GM12878 (cell line): ENCODE data around the gene PI4KA.

Source experiments
- CHD4 ChIP-seq: fragments of 200-600 bp; sonication (generic); IDR thresholded peaks from 2 replicates; pipeline ENCODE4 v1.6.1; 2016; ENCODE audit warnings: mild to moderate bottlenecking
- CTCF ChIP-seq, 3 experiments: IDR thresholded peaks in 2 of 3; conservative IDR thresholded peaks in 1 of 3; 2 replicates each; pipeline ENCODE4 v1.5.1; 2011; ENCODE audit warnings: low read depth in 3 of 3, low read length in 3 of 3, mild to moderate bottlenecking in 3 of 3, control low read depth in 2 of 3, moderate library complexity in 2 of 3, inconsistent platforms in 1 of 3, mixed read lengths in 1 of 3; ENCODE audit not compliant: control insufficient read depth in 2 of 3, insufficient read depth in 1 of 3; ENCODE audit errors: extremely low read depth in 1 of 3
- DPF2 ChIP-seq: fragments of 450-650 bp; IDR thresholded peaks from 2 replicates; pipeline ENCODE4 v1.6.1; 2017; ENCODE audit warnings: mild to moderate bottlenecking
- EP300 ChIP-seq, 2 experiments: fragments of 150-350 bp in 1 of 2; IDR thresholded peaks; 2 replicates each; pipeline ENCODE4 v1.6.1; 2011 to 2012; ENCODE audit warnings: low read depth in 2 of 2, low read length in 2 of 2, borderline replicate concordance in 1 of 2, improper control_type of control experiment in 1 of 2, inconsistent platforms in 1 of 2; ENCODE audit not compliant: control insufficient read depth in 1 of 2
- POLR2A ChIP-seq: IDR thresholded peaks from 2 replicates; pipeline ENCODE4 v1.6.1; 2011; ENCODE audit warnings: low read depth, mild to moderate bottlenecking, low read length
- SPI1 ChIP-seq: IDR thresholded peaks from 2 replicates; pipeline ENCODE4 v1.6.1; 2011; ENCODE audit warnings: low read depth, mild to moderate bottlenecking, low read length, moderate library complexity, borderline replicate concordance; ENCODE audit not compliant: insufficient read depth
- YY1 ChIP-seq: IDR thresholded peaks from 2 replicates; pipeline ENCODE4 v1.6.1; 2011; ENCODE audit warnings: low read depth, mild to moderate bottlenecking, low read length
- ZNF24 ChIP-seq: fragments of 450-650 bp; IDR thresholded peaks from 2 replicates; pipeline ENCODE4 v1.6.1; 2017; ENCODE audit warnings: antibody characterized with exemption, mild to moderate bottlenecking
- TF ChIP-seq, protein P1 (sequence below): IDR thresholded peaks from 2 replicates; pipeline ENCODE4 v1.6.1; 2012; ENCODE audit warnings: mild to moderate bottlenecking, low read depth, low read length
- TF ChIP-seq, protein P2 (sequence below): IDR thresholded peaks from 2 replicates; pipeline ENCODE4 v1.6.1; 2012; ENCODE audit warnings: low read depth, low read length, improper control_type of control experiment
- TF ChIP-seq, protein P3 (sequence below): fragments of 450-650 bp; IDR thresholded peaks from 2 replicates; pipeline ENCODE4 v1.6.1; 2014; ENCODE audit warnings: mild to moderate bottlenecking
- TF ChIP-seq, protein P4 (sequence below): IDR thresholded peaks from 2 replicates; pipeline ENCODE4 v1.6.1; 2011; ENCODE audit warnings: low read depth, low read length, improper control_type of control experiment, borderline replicate concordance

DNA sequence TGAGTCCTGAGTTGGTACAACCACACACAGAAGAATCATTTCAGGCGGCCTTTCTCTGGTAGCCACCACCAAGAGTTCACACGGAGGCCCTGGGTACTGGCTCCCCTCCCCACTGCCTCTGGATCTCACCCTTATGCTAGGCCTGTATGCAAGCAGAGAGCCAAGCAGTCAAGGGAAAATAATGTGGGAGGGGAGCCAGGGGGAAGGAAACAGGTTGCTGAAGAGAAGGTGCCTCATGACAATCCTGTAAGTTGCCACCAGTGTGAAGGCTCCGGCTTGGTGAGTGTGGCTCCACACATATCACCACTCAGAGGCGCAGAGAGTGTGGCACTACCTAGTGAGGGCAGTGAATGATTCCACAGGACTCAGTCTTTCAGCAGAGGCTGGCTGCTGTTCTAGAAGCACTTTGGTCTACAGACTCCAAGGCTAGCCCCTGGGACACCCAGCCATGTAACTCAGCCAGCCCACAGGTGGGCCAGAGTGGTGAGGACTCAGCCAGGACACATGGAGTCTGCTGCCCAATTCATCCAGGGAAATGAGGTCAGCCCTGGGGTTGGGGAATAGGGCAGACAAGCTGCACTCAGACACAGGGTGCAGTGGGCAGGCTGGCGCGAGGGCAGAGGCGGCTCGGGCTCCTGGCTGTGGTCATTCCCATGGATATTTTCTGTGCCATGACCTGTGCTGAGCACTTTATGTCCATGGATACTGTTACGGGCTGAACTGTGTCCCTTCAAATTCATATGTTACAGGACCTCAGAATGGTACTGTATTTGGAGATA is 133.7 kb downstream of the PI4KA start:
- TF ChIP-seq DPF2 (no peak), SPI1 (no peak), ZNF24 (no peak), YY1 (no peak), POLR2A (no peak), CHD4 (no peak), EP300 (IDR thresholded peaks at IDR 0.05; ENCODE audit: borderline replicate concordance in 1 of 2, control insufficient read depth in 1 of 2, low read depth in 2 of 2, low read length in 2 of 2) (no peak), CTCF (IDR thresholded peaks at IDR 0.05 in 2 of 3, conservative IDR thresholded peaks at IDR 0.05 in 1 of 3; ENCODE audit: control insufficient read depth in 2 of 3, extremely low read depth in 1 of 3, insufficient read depth in 1 of 3, low read depth in 3 of 3, low read length in 3 of 3) (no peak)
- TF ChIP-seq, protein P1, sequence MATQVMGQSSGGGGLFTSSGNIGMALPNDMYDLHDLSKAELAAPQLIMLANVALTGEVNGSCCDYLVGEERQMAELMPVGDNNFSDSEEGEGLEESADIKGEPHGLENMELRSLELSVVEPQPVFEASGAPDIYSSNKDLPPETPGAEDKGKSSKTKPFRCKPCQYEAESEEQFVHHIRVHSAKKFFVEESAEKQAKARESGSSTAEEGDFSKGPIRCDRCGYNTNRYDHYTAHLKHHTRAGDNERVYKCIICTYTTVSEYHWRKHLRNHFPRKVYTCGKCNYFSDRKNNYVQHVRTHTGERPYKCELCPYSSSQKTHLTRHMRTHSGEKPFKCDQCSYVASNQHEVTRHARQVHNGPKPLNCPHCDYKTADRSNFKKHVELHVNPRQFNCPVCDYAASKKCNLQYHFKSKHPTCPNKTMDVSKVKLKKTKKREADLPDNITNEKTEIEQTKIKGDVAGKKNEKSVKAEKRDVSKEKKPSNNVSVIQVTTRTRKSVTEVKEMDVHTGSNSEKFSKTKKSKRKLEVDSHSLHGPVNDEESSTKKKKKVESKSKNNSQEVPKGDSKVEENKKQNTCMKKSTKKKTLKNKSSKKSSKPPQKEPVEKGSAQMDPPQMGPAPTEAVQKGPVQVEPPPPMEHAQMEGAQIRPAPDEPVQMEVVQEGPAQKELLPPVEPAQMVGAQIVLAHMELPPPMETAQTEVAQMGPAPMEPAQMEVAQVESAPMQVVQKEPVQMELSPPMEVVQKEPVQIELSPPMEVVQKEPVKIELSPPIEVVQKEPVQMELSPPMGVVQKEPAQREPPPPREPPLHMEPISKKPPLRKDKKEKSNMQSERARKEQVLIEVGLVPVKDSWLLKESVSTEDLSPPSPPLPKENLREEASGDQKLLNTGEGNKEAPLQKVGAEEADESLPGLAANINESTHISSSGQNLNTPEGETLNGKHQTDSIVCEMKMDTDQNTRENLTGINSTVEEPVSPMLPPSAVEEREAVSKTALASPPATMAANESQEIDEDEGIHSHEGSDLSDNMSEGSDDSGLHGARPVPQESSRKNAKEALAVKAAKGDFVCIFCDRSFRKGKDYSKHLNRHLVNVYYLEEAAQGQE, result no peak
- TF ChIP-seq, protein P2, sequence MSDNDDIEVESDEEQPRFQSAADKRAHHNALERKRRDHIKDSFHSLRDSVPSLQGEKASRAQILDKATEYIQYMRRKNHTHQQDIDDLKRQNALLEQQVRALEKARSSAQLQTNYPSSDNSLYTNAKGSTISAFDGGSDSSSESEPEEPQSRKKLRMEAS, result no peak
- TF ChIP-seq, protein P3, sequence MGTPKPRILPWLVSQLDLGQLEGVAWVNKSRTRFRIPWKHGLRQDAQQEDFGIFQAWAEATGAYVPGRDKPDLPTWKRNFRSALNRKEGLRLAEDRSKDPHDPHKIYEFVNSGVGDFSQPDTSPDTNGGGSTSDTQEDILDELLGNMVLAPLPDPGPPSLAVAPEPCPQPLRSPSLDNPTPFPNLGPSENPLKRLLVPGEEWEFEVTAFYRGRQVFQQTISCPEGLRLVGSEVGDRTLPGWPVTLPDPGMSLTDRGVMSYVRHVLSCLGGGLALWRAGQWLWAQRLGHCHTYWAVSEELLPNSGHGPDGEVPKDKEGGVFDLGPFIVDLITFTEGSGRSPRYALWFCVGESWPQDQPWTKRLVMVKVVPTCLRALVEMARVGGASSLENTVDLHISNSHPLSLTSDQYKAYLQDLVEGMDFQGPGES, result no peak
- TF ChIP-seq, protein P4, sequence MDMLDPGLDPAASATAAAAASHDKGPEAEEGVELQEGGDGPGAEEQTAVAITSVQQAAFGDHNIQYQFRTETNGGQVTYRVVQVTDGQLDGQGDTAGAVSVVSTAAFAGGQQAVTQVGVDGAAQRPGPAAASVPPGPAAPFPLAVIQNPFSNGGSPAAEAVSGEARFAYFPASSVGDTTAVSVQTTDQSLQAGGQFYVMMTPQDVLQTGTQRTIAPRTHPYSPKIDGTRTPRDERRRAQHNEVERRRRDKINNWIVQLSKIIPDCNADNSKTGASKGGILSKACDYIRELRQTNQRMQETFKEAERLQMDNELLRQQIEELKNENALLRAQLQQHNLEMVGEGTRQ, result no peak
